ENCODE data around the gene SLCO3A1.
A peak's percentile ranks its signal among the peaks of the same experiment; 100 is the strongest.

The SLCO3A1 gene

GRCh38 chr15:92132982-92133755, 279.7 kb downstream of the SLCO3A1 start:
- TF ChIP-seq CTCF (IDR thresholded peaks at IDR 0.05; ENCODE audit: insufficient read depth, low read depth, low read length, missing control alignments) = no peak
- no peak for DNase-seq (ENCODE audit: low read depth)
- H3K4me3 ChIP-seq (ENCODE audit: low read length) = no peak overlapping the region

- H3K4me3 ChIP-seq (ENCODE audit: low read length) = no peak overlapping the region
- peak; percentile 88 for DNase-seq (ENCODE audit: low read depth)
- no peak for TF ChIP-seq CTCF (IDR thresholded peaks at IDR 0.05; ENCODE audit: insufficient read depth, low read depth, low read length, missing control alignments)
These were observed 287.3 kb downstream of the SLCO3A1 start for GRCh38 chr15:92140796-92141195.

GRCh38 chr15:92141607-92142006, 288.1 kb downstream of the SLCO3A1 start:
- no peak overlapping the region for H3K4me3 ChIP-seq (ENCODE audit: low read length)
- no peak for TF ChIP-seq CTCF (IDR thresholded peaks at IDR 0.05; ENCODE audit: insufficient read depth, low read depth, low read length, missing control alignments)
- no peak for DNase-seq (ENCODE audit: low read depth)

- no peak for DNase-seq (ENCODE audit: low read depth)
- no peak for TF ChIP-seq CTCF (IDR thresholded peaks at IDR 0.05; ENCODE audit: insufficient read depth, low read depth, low read length, missing control alignments)
- H3K4me3 ChIP-seq (ENCODE audit: low read length) = no peak overlapping the region
These were observed 289.0 kb downstream of the SLCO3A1 start for GRCh38 chr15:92142242-92143232.

- TF ChIP-seq CTCF (IDR thresholded peaks at IDR 0.05; ENCODE audit: insufficient read depth, low read depth, low read length, missing control alignments) = no peak
- DNase-seq (ENCODE audit: low read depth) = no peak
- no peak overlapping the region for H3K4me3 ChIP-seq (ENCODE audit: low read length)
These were observed 290.3 kb downstream of the SLCO3A1 start for GRCh38 chr15:92143765-92144164.

GRCh38 chr15:92146511-92147150, 293.1 kb downstream of the SLCO3A1 start:
- TF ChIP-seq CTCF (IDR thresholded peaks at IDR 0.05; ENCODE audit: insufficient read depth, low read depth, low read length, missing control alignments) = no peak
- no peak overlapping the region for H3K4me3 ChIP-seq (ENCODE audit: low read length)
- no peak for DNase-seq (ENCODE audit: low read depth)

Data from epithelial cell of esophagus (primary cell).